NCI-H446 treated with DMSO at 0.1 percent for 48 hours (cell line): ENCODE measurements around the gene FAM81A.
"Not testable (repeated sequence)": the region's sequence is repeated elsewhere in the genome, so short reads cannot be mapped to it uniquely, and the experiment has no call there.

Experiments
- DNase-seq: peaks from one replicate; lab custom pipeline; 2025; lab: John Stamatoyannopoulos, UW

Gene FAM81A

DNA sequence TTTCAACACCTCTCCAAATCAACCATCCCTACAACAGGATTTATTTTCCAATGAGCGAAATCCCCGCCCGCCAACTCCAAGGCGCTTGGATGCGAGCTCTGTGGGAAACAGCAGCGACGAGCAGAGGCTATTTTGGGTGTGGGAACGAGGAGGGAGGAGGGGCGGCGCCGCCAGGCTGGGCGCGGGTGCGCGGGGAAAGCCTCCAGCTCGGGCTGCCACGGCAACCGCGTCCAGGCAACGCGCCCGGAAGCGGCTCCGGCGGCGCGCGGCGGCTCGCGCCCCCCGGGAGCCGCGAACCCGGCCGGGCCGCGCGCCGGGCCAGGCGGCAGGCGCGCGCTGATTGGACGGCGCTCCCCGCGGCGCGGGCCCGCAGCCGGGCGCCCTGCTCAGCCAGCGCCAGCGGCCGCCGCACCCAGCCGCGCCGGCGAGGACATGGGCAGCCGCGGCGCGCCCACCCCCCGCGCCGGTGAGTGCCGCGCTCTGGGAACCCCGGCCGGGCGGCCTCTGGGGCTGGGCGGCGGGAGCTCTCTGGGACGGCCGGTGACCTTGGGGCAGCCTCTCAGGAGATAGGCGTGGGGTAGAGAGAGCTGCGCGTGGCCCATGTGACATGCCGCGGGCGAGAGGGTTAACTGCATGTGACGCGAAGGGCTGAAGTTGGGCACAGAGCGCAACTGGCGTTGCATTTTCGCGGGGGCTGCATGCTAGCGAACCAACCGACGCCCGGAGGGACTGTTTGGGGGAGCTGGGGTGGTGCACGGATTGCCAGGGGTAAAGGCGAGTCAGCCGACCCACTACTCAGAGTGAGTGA is at the start of gene FAM81A:
TSS of gene FAM81A (plus strand) at position 370 of the 808 bp plus-strand sequence. CDS start 20,441 bp downstream, outside the sequence.
- DNase-seq: peak; percentile 4

DNA sequence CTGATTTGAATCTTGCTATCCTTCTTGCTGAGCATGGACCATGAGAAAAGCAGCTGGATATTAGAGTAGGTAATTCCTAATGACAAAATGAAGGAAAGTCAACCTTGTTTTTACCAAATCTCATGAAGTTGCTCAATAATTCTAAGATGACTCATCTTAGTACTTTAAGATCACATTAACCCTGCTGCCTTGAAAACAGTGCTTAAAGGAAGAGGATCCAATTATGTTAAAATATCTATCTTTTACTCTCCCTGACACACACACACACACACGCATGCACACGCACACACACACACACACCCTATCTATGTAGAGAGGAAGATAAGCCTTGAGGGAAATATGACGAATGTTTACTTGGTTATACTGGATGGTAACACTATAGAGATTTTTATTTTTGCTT is 49.3 kb upstream of the FAM81A start:
- no peak for DNase-seq

DNA sequence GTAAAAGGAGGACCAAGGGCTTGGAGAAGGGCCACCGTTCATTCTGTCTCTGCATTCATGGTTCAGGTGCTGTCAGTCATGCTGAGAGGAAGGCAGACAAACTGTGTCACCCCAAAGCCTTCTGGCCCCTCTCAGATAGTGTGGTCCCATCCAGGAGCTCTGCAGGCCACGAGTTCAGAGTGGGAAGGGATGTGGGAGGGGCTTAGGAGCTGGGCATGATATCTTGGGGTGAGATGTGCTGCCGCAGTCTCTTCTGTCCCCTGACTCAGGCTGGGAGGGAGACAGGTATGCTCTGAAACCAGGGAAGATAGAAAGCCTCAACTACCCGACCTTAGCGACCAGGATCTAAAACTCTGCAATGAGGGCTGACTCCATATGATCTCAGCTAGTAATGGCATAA is 45.7 kb upstream of the FAM81A start:
- DNase-seq: no peak

DNA sequence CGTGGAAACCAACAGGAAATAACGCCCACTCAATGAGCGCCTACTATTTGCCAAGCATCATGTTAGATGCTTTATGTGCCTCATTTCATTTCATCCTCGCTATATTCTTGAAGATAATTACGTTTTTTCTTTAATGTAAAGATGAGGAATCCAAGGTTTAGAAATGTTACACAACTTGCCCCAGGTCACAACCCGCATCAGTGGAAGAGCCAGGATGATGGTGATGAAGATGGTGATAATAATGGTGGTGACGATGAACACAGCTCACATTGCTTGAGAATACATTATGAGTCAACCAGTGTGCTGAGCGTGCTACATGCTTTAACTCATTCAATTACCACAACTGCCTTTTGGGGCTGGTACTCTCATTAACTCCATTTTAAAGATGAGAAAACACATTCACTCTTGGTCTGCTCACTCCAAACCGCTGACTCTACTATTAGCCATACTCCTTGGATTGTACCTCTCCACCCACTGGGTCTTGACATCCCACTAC is 43.8 kb upstream of the FAM81A start:
- no peak for DNase-seq

DNA sequence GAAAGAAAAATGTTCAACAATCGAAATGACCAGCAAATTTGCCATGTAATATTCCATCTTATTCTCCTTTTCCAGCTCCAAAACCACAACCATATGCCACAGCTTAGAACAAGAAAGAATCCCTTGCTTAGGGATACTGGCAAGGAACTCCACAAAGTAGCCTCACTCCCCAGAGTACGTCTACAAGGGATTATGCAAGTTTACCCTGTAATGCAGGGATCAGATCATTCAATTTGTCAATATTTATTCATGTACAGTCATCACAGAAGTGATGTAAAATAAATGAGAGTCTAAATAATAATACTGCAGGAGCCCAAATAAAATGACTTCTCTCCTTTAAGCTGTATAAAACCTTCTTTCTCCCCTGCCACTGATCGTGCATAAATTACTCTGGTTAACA is 41.8 kb upstream of the FAM81A start:
- no peak for DNase-seq

DNA sequence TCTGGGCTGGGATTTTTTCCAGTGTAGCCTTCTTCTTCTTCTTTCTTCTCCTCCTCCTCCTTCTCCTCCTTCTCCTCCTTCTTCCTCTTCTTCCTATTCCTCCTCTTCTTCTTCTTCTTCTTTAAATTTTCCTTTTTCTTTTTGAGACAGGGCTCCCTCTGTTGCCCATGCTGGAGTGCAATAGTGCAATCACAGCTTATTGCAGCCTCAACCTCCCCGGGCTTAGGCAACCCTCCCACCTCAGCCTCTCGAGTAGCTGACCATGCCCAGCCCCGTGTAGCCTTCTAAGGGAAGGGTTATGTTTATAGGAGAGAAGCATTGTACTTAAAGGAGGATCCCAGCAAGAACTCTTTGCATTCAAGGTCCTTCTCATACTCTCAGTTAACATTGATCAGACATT is 41.3 kb upstream of the FAM81A start:
- DNase-seq: no peak

DNA sequence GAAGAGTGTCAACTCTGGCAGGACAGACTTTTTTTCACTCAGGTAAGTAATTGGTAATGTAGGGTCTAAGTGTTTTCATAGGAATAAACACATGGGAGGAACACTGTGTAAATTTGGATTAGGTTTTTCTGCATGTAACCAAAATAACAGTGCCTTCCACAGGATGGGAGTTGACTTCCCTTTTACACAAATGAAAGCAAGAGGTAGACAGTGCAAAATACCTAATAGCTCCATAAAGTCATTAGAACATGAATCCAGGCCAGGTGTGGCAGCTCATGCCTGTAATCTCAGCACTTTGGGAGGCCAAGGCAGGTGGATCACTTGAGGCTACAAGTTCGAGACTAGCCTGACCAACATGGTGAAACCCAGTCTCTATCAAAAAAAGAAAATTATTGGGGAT is 39.8 kb upstream of the FAM81A start:
- no peak for DNase-seq

DNA sequence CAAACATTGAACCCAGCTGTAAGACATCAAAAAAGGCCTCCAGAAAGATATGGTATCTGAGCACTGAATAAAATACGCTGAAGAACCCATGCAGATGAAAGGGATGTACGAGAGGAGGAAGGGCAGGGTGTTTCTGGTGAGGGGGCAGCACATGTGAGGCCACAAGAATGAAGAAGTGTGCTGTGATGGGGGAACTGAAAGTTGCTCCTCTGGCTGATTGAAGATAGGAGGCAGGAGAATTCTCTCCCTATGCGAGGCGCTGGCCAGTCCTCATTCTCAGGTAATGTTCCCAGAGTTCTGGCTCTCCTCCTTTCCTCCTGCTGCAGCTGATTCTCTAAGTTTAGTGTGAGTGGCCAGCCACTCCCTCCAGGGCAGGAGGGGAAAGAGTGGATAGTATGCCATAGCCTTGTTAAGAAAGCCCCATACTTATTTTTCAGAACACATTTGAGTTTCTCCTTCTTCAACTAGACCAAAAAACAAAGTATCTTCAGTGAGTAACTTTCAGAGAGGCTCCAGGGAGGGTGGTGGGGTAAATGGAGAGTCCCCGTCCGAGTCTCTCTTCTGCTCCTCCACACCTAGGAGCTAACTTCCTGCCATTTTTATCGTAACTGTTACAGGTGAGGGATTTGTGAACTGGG is 38.4 kb upstream of the FAM81A start:
- DNase-seq: no peak

DNA sequence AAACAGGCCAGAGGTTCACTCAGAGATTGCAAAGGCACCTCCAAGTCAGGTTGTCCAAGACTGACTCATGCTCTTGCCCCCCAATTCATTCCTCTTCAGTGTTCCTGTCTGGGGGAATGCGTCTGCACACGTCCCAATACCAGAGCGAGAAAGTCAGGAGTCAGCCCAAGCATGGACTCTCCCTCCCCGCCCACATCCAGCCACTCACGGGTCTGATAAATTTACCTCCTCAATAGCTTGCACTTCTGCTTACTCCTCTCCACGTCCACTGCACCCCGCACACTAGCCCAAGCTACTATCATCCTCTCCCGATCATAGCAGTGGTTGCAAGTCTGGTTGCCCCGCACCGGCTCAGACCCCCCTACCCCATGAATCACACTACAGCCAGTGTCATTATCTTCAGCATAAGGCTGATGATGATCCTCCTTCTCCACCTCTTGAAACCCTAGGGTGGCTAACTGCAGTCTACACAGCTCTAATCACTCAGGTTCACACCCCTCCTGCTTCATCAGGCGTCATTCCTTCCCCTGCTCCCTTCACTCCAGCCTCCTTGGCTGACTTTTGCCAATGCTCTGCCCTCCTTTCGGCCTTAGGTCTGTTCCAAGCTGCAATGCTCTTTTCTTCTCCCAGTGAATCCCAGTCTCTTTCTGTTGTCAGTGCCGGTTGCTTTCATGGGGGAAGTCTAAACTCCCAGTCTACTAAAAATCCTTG is 37.7 kb upstream of the FAM81A start:
- DNase-seq: no peak

DNA sequence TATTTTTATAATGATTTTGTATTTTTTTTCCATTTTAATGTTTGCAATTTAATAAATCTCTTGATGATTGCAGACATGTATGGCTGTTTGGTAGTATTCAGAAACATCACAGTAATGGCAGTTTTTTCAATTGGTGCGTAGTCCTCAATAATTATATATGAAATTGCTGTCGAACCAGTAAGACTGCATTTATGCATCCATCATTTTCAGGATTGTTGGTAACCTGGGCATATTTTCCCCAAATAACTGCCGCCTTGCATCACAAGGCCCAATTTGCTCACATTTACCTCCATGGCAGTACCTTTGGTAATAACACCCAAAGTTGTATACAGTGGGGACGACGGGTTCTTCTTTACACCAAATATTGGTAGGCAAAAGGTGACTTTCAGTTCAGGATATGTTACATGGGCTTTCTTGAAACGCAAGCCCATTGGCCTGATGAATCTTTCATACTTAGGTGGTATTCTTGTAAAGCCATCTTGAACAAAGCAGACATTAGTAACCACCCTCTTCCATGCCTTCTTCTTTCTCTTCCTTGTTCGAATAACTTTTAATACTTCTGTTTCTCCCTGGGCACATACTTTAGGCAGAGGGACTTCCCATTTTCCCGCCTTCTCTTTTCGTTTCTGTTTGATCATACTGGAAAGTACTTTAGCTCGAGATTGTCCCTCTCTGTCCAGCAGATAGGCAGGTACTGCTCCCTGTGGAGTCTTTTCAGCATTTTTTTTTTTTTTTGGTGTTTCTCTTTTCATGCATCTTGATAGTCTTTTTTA is 36.7 kb upstream of the FAM81A start:
- DNase-seq: not testable (repeated sequence)

DNA sequence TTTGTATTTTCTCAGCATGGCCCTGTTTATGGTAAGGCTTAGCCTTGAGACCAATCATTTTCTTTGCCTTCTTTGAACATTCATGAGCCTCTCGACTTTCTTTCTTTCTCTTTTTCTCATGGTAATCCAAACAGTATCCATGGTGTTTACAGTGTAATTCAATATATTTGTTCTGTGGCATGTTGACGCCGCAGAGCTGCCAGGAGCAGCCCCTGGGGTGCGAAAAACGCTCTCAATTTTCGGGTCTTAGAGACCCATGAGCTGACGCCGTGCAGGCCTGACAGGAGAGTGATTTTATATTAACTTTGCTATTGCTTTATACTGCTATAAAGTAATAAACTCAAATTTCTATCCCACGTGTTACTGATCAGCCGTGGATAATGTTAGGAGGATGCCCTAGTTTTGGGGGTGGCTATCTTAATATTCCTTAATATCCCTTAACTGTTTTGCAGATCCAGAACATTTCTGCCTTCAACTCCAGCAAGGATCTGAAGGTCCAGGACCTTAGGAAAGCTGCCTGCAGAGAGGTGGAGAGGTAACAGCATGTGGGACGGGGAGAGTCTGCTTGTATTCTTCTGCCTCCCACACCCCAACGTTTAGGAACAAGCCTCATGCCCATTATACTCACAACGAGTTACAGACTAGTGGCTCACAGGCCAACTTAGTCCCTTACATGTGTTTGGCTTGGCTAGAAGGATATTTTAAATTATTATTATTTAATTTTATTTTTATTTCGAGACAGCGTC is 36.0 kb upstream of the FAM81A start:
- no peak for DNase-seq

DNA sequence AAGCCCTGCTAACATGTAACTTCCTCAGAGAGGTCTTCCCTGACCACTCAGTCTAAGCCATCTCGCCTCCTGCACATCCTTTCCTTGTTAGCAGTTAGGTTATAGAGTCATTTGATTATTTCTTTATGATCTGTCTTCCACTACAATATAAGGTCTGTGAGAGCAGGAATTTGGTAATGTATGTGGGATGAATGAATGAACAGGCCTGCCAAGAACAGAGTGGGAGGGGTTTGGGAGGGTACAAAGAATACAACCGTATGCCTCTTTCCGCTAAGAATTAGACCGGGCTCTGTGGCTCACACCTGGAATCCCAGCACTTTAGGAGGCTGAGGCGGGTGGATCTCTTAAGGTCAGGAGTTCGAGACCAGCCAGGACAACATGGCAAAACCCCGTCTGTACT is 32.9 kb upstream of the FAM81A start:
- DNase-seq: no peak

DNA sequence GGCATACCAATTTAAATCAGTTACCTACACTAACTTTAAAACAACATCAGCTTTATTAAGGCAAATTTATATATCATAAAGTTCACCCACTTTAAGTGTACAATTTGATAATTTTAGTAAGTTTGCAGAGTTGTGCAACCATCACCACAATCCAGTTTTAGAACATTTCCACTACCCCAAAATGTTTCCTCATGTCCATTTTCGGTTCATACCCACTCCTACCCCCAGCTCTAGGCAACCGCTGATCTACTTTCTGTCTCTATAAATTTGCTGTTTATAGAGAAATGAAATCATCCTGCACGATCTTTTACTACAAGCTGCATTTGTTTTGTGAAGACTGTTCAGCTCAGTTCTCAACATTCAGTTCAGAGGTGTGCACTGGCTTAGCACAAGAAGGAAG is 31.5 kb upstream of the FAM81A start:
- DNase-seq: no peak

DNA sequence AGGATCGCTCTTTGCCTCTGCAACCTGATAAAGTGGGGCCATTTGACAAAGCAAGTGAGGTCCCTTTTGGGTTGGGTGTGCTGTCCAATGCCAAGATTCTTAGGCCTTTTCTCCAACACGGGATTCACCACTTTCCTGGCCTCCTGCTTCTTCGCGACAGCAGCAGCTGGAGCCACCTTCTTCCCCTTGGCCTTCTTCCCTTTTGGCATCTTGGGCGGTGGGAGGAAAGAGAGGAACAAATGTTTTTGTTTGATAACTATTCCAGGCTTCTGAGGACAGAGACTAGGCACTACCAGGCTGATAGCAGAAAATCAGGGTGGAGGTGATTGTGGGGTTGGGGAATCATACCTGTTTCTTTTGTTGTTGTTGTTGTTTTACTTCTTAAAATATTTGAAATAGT is 30.0 kb upstream of the FAM81A start:
- DNase-seq: no peak

DNA sequence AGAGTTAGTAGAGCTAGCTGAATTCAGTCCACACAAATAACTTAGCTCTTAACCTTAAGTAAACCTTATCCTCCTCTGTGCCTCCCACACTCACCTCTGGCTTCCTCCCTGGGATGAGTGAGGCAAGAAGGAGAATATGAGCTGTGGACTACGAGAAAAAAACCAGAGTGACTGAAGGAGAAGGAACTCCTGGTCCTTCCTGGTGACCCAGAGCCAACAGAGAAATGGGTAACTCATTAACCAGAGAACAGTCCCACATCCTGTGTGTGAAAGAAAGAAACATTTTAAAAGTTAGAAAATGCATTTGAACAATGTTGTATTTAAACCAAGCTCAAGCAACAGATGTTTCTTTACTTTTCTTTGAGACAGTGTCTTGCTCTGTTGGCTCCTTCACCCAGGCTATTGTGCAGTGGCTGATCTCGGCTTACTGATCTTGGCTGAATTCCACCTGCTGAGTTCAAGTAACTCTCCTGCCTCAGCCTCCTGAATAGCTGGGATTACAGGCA is 27.5 kb upstream of the FAM81A start:
- DNase-seq: no peak

DNA sequence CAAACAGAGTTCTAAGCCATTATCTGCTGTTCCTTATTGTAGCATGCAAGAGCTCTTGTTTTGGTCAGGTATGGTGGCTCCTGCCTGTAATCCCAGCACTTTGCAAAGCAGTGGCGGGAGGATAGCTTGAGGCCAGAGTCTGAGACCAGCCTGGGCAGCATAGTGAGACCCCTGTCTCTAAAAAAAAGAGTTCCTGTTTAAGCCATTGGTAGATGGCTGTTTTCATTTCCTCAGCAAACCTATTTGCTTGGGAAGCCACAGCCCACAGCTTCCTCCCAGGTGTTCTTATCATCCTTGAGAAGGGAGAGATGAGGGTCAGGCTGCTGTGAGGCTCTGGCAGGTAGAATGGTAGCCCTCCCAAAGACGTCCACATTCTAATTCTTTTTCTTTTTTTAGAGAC is 24.4 kb upstream of the FAM81A start:
- no peak for DNase-seq

DNA sequence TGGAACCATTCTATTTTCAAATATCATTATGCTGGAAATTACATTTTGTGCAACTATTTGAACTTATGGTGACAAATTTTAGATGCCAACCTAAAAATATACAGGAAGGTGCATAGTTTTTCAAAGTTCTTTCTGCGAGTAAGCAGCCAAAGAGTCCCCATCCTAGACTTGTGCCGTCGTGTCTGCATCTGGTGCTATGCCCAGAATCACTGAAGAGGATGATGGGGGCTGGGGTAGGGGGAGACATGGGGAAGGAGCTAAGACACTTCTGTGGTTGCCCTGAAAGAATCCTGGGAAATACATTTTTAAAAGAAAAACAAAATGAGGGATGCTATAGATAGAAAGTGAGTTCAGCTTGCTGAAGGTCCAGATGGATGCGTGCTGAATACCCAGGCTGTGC is 21.2 kb upstream of the FAM81A start:
- no peak for DNase-seq

DNA sequence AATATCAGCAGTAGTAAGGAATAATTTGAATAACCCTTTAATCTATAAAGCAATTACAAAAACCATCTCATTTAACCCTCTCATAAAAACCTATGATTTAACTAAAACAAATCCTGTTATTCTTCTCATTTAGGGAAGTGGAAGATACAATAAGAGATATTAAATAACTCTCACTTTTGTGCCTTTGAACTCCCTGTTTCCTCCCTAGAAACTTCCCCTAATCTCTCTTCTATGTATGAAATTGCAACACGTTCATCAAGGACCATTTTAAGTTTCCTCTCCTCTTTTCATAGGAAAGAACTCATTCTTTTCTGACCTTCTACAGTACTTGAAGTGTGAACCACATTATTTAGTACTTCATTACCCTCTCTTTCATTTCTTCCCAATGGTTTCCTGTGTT is 18.8 kb upstream of the FAM81A start:
- no peak for DNase-seq

DNA sequence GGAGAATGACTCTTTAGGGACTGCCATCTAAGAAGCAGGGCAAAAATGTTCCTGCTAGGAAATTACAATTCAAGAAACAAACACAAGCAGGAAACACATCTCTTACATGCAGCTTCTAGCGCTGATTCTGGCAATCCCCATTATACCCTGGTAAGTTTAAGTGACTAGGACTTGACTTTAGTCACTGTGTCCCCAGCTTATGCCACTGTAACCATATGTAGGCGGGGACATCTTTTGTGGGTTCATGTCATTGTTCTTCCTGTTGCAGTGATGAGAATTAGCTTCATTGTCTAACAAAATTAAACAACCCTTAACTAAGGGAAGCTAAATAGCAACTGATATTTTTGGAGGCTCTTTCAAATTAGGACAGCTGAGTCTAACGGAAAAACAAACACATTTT is 17.9 kb upstream of the FAM81A start:
- DNase-seq: no peak

DNA sequence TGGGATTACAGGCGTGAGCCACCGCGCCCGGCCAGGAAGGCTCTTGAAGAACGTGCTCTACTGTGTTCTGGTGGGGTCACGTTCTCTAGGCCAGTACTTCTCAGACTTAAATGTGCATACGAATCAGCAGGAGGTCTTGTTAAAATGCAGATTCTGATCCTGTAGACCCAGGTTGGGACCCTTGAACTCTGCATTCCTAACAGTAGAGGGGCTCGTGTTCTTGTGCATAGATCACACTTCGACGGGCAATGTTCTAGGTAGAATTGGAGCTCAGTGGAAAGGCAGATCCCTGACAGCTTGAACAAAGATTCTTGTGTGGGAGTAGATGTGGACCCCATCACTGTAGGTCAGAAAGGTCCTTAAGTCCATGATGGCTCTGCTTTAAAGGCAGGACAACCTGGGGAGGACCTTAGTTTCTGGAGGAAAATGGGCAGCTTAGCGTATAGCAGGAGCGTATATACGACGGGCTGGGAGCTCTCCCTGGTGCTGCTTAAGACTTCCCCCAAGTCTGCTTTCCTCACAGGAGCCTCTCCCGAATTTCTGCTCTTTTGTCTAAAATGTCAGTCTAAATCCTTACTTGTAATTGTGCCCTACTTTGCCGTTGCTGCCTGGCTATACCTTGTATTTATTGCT is 16.9 kb upstream of the FAM81A start:
- no peak for DNase-seq

DNA sequence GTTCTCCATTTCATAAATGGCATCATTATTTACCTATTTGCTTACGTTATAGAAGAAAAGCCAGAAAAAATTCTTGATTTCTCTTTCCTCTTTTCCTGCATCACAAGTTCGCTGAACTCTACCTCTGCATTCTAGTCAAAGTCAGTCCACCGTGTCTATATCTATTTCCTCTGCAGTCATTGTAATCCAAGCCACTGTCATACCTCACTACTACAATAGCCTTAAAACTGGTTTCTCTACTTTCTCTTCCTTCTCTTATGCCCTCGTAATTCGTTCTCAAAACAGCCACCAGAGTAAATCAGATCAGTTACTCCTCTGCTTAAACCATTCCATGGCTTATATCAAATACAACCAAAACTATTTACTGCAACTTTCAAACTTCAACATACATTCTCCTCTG is 13.4 kb upstream of the FAM81A start:
- no peak for DNase-seq
